Measurements from ENCODE around the gene NKAIN4.
A peak's percentile ranks its signal among the peaks of the same experiment; 100 is the strongest.

The NKAIN4 gene

DNA sequence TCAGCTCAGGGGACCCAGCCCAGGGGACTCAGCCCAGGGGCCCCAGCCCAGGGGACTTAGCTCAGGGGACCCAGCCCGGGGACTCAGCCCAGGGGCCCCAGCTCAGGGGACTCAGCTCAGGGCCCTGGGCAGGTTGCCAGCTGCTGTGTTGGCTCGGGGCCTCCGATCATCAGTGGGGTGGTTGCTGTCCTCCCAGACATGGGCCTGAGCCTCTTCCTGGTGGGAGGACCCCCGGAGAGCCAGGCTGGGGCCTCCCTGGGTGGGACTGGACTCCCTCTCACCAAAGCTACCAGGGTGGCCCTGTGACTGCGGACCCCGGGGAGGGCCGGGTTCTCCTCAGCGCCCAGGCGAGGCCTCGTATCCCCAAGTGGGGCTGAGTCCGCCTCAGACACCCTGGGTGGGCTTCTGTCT, 43.1 kb upstream of the NKAIN4 start:
- TF ChIP-seq, protein P1, sequence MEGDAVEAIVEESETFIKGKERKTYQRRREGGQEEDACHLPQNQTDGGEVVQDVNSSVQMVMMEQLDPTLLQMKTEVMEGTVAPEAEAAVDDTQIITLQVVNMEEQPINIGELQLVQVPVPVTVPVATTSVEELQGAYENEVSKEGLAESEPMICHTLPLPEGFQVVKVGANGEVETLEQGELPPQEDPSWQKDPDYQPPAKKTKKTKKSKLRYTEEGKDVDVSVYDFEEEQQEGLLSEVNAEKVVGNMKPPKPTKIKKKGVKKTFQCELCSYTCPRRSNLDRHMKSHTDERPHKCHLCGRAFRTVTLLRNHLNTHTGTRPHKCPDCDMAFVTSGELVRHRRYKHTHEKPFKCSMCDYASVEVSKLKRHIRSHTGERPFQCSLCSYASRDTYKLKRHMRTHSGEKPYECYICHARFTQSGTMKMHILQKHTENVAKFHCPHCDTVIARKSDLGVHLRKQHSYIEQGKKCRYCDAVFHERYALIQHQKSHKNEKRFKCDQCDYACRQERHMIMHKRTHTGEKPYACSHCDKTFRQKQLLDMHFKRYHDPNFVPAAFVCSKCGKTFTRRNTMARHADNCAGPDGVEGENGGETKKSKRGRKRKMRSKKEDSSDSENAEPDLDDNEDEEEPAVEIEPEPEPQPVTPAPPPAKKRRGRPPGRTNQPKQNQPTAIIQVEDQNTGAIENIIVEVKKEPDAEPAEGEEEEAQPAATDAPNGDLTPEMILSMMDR (IDR thresholded peaks at IDR 0.05; ENCODE audit: unreplicated experiment in 3 of 3) = no peak
- no peaks in the 10 kb centered on the region for H3K36me3 Mint-ChIP-seq (ENCODE audit: low read depth)
- H3K27ac Mint-ChIP-seq = no peak overlapping the region
- H3K9me3 Mint-ChIP-seq = peaks cover 7% of the 10 kb centered on the region
- H3K4me3 Mint-ChIP-seq = no peak overlapping the region
- peaks cover 13% of the 10 kb centered on the region for H3K4me1 Mint-ChIP-seq
- H3K27me3 Mint-ChIP-seq (ENCODE audit: low read depth) = peaks cover 37% of the 10 kb centered on the region

DNA sequence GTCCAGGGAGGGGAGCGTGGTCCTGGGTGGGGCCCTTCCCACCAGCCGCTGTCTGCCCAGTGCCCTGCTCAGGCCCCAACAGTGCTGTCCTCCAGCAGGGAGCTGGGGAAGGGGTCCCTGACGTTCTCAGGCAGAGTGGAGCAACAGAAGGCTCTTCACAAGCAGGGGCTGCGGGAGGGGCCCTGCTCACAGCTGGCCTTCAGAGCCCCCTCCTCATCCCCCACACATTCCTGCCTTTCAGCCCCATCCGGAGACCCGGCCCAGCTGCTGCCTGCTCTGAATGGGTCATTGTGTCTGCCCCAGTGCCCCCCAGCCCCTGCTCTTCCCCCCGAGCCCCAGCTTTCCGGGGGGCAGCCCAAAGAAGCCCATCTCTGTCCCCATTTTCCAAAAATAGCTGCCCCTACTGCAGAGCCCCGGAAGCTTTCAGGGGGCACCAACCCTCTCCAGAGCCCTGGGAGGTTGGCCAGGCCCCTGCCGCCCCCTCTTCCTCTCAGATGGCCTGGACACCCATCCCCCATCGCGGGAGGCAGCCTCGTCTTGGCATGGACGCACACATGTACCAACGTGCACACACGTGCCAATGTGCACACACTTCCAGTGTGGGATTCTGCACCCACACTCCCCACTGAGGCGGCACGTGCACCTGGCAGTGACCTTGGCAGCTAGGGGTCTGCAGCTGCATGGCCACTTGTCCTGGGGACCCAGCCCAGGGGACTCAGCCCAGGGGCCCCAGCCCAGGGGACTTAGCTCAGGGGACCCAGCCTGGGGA, 42.5 kb upstream of the NKAIN4 start:
- H3K27me3 Mint-ChIP-seq (ENCODE audit: low read depth) = peaks cover 34% of the 10 kb centered on the region
- H3K9me3 Mint-ChIP-seq = peaks cover 7% of the 10 kb centered on the region
- TF ChIP-seq, protein P1 (IDR thresholded peaks at IDR 0.05; ENCODE audit: unreplicated experiment in 3 of 3) = no peak
- H3K4me1 Mint-ChIP-seq = peaks cover 13% of the 10 kb centered on the region
- H3K36me3 Mint-ChIP-seq (ENCODE audit: low read depth) = no peaks in the 10 kb centered on the region
- no peak overlapping the region for H3K4me3 Mint-ChIP-seq
- H3K27ac Mint-ChIP-seq = no peak overlapping the region

DNA sequence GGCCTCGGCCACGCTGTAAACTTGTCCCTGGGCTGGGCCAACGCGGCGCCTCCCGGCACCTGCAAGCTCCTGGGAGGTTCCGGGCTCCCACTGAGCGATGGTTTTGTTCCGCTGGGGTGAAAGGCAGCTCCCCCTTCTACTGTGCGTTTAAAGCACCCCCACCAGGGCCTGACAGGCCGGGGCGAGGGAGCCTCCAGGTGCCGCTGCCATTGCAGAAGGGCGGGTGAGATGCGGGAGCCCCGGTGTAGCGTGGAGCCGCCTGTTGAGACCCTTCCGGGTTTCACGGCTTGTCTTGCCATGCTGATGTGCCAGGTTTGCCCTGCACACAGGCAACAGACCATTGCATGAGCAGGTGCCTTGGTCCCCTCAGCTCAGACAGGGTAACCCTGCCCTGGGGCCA, 41.6 kb upstream of the NKAIN4 start:
- Mint-ChIP-seq H3K36me3 (ENCODE audit: low read depth) (no peaks in the 10 kb centered on the region), H3K9me3 (peaks cover 2% of the 10 kb centered on the region), H3K4me1 (peaks cover 13% of the 10 kb centered on the region), H3K4me3 (no peak overlapping the region), H3K27me3 (ENCODE audit: low read depth) (peaks cover 29% of the 10 kb centered on the region), H3K27ac (no peak overlapping the region)
- TF ChIP-seq, protein P1 (IDR thresholded peaks at IDR 0.05; ENCODE audit: unreplicated experiment in 3 of 3) = no peak

DNA sequence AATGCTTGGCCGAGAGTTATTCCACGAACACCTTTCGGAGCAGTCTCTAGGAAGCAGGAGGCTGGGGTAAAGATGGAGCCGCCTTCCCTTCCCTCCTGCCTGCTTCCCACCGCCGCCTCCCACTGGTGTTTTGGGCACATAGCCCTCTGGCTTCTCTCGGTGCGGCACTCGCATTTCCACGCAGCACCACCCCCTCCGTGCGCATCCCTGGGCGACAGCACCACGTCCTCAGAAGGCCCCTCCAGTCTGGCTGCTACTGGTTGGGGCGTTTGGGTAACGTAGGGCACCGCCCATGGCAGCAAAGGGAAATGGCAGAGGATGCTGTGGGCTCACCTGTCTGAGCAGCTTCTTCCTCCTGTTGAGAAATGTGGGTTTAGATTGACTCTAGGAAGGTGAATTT, 41.2 kb upstream of the NKAIN4 start:
- no peaks in the 10 kb centered on the region for H3K9me3 Mint-ChIP-seq
- peaks cover 13% of the 10 kb centered on the region for H3K4me1 Mint-ChIP-seq
- H3K36me3 Mint-ChIP-seq (ENCODE audit: low read depth) = no peaks in the 10 kb centered on the region

DNA sequence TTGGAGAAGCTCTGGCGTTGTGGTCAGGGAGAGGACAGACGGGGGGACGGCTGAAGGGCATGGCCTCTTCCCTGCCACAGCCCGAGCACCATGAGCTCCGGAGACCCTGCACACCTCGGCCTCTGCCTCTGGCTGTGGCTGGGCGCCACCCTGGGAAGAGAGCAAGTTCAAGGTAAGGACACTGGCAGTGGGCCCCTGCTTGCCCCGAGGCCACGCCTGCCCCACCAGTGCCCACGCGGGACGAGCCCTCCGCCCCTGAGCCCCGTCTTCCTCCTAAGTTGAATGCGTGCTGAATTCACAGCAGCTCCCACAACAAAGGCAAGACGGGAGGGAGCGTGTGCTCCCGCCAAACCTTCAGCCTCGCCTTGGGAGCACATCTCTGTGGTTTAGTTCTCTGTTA, 40.8 kb upstream of the NKAIN4 start:
- TF ChIP-seq, protein P1 (IDR thresholded peaks at IDR 0.05; ENCODE audit: unreplicated experiment in 3 of 3) = no peak
- peak overlapping the region in 2 of 3 experiments; percentile 66 to 81 for H3K27ac Mint-ChIP-seq
- no peaks in the 10 kb centered on the region for H3K36me3 Mint-ChIP-seq (ENCODE audit: low read depth)
- H3K9me3 Mint-ChIP-seq = no peaks in the 10 kb centered on the region
- peaks cover 29% of the 10 kb centered on the region for H3K27me3 Mint-ChIP-seq (ENCODE audit: low read depth)
- peaks cover 13% of the 10 kb centered on the region for H3K4me1 Mint-ChIP-seq
- H3K4me3 Mint-ChIP-seq = no peak overlapping the region

More for the DNA sequence above, 41.2 kb upstream of the NKAIN4 start:
- TF ChIP-seq, protein P1 (IDR thresholded peaks at IDR 0.05; ENCODE audit: unreplicated experiment in 3 of 3) = no peak
- H3K4me3 Mint-ChIP-seq = no peak overlapping the region
- H3K27me3 Mint-ChIP-seq (ENCODE audit: low read depth) = peaks cover 29% of the 10 kb centered on the region
- H3K27ac Mint-ChIP-seq = peak overlapping the region in 2 of 3 experiments; percentile 66 to 81

DNA sequence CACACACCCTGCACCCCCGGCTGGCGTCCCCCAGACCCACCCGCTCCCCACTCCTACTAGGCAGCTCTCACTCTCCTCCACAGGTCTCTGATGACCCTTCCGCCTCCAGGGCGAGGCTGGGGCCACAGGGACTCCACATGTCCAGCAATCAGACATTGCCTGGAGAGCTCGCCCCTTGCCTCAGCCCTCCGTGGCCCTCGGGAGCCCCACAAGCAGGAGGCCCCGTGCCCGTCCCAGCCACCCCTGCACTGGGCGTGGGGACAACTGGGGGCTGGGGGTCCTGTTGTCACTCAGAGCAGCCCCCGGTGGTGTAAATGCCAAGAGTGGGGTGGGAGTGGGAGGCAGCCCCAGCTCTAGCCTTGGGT, 40.3 kb upstream of the NKAIN4 start:
- no peaks in the 10 kb centered on the region for H3K9me3 Mint-ChIP-seq
- H3K36me3 Mint-ChIP-seq (ENCODE audit: low read depth) = no peaks in the 10 kb centered on the region
- no peak overlapping the region for H3K27ac Mint-ChIP-seq
- peaks cover 13% of the 10 kb centered on the region for H3K4me1 Mint-ChIP-seq
- H3K4me3 Mint-ChIP-seq = no peak overlapping the region
- peaks cover 29% of the 10 kb centered on the region for H3K27me3 Mint-ChIP-seq (ENCODE audit: low read depth)
- TF ChIP-seq, protein P1 (IDR thresholded peaks at IDR 0.05; ENCODE audit: unreplicated experiment in 3 of 3) = no peak
